Activated CD4-positive, alpha-beta memory T cell treated with anti-CD3 and anti-CD28 coated beads for 36 hours (primary cell): ENCODE results near the gene ABHD4. TPM values are rescaled to one million over a fixed set of nuclear protein-coding genes. Genes with fewer than 3 reads are reported as not detected.
"Not testable (repeated sequence)": the region's sequence is repeated elsewhere in the genome, so short reads cannot be mapped to it uniquely, and the experiment has no call there.

Experiments used
- CTCF ChIA-PET: fragments of 350-600 bp; sonication (Branson Sonifier 250); formaldehyde crosslinking; loops from one replicate; lab custom pipeline; 2021; ENCODE audit warnings: antibody characterized with exemption, inconsistent platforms; lab: Charles Lee
- POLR2A ChIA-PET: fragments of 350-600 bp; sonication (Branson Sonifier 250); formaldehyde crosslinking; loops from one replicate; lab custom pipeline; 2021; ENCODE audit warnings: antibody characterized with exemption; lab: Charles Lee
- DNase-seq: peaks from one replicate; pipeline ENCODE4 v3.0.0-alpha.2; 2020
- H3K27ac Mint-ChIP-seq: one replicate; pipeline ENCODE4 v1.8.0; 2021; ENCODE audit warnings: mixed read lengths
- H3K27me3 Mint-ChIP-seq: one replicate; pipeline ENCODE4 v1.8.0; 2021; ENCODE audit warnings: mixed read lengths
- H3K36me3 Mint-ChIP-seq: one replicate; pipeline ENCODE4 v1.8.0; 2021; ENCODE audit warnings: mixed read lengths
- H3K4me1 Mint-ChIP-seq: one replicate; pipeline ENCODE4 v1.8.0; 2021; ENCODE audit warnings: low read depth, mixed read lengths
- H3K4me3 Mint-ChIP-seq: one replicate; pipeline ENCODE4 v1.8.0; 2021; ENCODE audit warnings: mild to moderate bottlenecking, mixed read lengths
- H3K9me3 Mint-ChIP-seq: one replicate; pipeline ENCODE4 v1.8.0; 2021; ENCODE audit warnings: mixed read lengths
- intact Hi-C: fragments of 100-400 bp; cut with micrococcal nuclease; formaldehyde crosslinking; loops from one replicate; pipeline ENCODE4 v1.15.1; 2023
- total RNA-seq, 2 experiments: library from RNA; stranded (reverse); gene quantifications; one replicate each; pipeline ENCODE4 v1.2.3, GENCODE V29; 2021

ABHD4 gene
- 10 to 100 TPM; 10.0 to 13.6 TPM for total RNA-seq

- H3K4me1 Mint-ChIP-seq: peaks cover 34% of the 10 kb centered on the region
- H3K27me3 Mint-ChIP-seq: no peaks in the 10 kb centered on the region
- H3K27ac Mint-ChIP-seq: peak within 1 kb of the TSS; percentile 71
- peak within 1 kb of the TSS; percentile 91 for H3K4me3 Mint-ChIP-seq
- no peaks in the 10 kb centered on the region for H3K9me3 Mint-ChIP-seq
- ChIA-PET CTCF (interaction anchor here (0.7 to 7.0 kb wide), 15 partner anchors 8 to 409 kb away, joined by 3 to 52 read pairs (median 3); partner anchors contain the start of genes DAD1 and OR6J1), POLR2A (interaction anchor here (0.6 to 3.4 kb wide), 5 partner anchors 9 to 1184 kb away, joined by 3 to 77 read pairs (median 4); partner anchors contain the start of genes DAD1 and OXA1L)
- intact Hi-C loops: loop anchor here (1.0 to 2.0 kb wide), 2 partner anchors 9 to 13 kb away; partner anchors contain the start of gene DAD1
- peak; percentile 77 for DNase-seq
- H3K36me3 Mint-ChIP-seq: peaks cover 11% of the 10 kb centered on the region
These were observed at the start of gene ABHD4 for GRCh38 chr14:22598099-22598895. TSS of gene ABHD4 (plus strand) at chr14:22598300. CDS start at chr14:22598307, 7 bp downstream.

GRCh38 chr14:22549324-22549962 is 48.7 kb upstream of the ABHD4 start:
- no peaks in the 10 kb centered on the region for H3K9me3 Mint-ChIP-seq
- peak; percentile 43 for DNase-seq
- peak overlapping the region; percentile 80 for H3K4me3 Mint-ChIP-seq
- peak overlapping the region; percentile 99 for H3K27ac Mint-ChIP-seq
- POLR2A ChIA-PET: interaction anchor here (0.6 to 12.9 kb wide), 22 partner anchors 9 to 824 kb away, joined by 3 to 268 read pairs (median 12); partner anchors contain the start of gene DAD1
- peaks cover 94% of the 10 kb centered on the region for H3K4me1 Mint-ChIP-seq
- no peaks in the 10 kb centered on the region for H3K27me3 Mint-ChIP-seq
- CTCF ChIA-PET: interaction anchor here (1.0 to 3.7 kb wide), 10 partner anchors 9 to 826 kb away, joined by 3 to 36 read pairs (median 5); no protein-coding TSS in a partner anchor
- H3K36me3 Mint-ChIP-seq: peaks cover 90% of the 10 kb centered on the region
- intact Hi-C loops: no loop called here

GRCh38 chr14:22549981-22550673 is 48.0 kb upstream of the ABHD4 start:
- DNase-seq: peak; percentile 88
- ChIA-PET CTCF (interaction anchor here (1.0 to 3.7 kb wide), 14 partner anchors 8 to 782 kb away, joined by 3 to 36 read pairs (median 5); no protein-coding TSS in a partner anchor), POLR2A (interaction anchor here (0.6 to 12.9 kb wide), 23 partner anchors 8 to 825 kb away, joined by 3 to 268 read pairs (median 11); partner anchors contain the start of gene DAD1)
- Mint-ChIP-seq H3K27me3 (no peaks in the 10 kb centered on the region), H3K4me1 (peaks cover 94% of the 10 kb centered on the region), H3K36me3 (peaks cover 84% of the 10 kb centered on the region), H3K27ac (peak overlapping the region; percentile 99), H3K9me3 (no peaks in the 10 kb centered on the region), H3K4me3 (peak overlapping the region; percentile 80)
- intact Hi-C loops: loop anchor here (1.0 to 10.0 kb wide), 4 partner anchors 9 to 1095 kb away; partner anchors contain the start of gene CHD8

GRCh38 chr14:22551605-22551997 is 46.5 kb upstream of the ABHD4 start:
- H3K9me3 Mint-ChIP-seq: peaks cover 3% of the 10 kb centered on the region
- peak overlapping the region; percentile 99 for H3K27ac Mint-ChIP-seq
- H3K4me1 Mint-ChIP-seq: peaks cover 93% of the 10 kb centered on the region
- intact Hi-C loops: loop anchor here (2.0 to 10.0 kb wide), 2 partner anchors 45 to 1097 kb away; partner anchors contain the start of gene CHD8
- ChIA-PET CTCF (interaction anchor here (1.0 to 6.0 kb wide), 8 partner anchors 9 to 700 kb away, joined by 3 to 273 read pairs (median 5); no protein-coding TSS in a partner anchor), POLR2A (interaction anchor here (0.6 to 12.9 kb wide), 15 partner anchors 9 to 704 kb away, joined by 3 to 268 read pairs (median 9); no protein-coding TSS in a partner anchor)
- H3K27me3 Mint-ChIP-seq: peaks cover 4% of the 10 kb centered on the region
- peak; percentile 41 for DNase-seq
- peak overlapping the region; percentile 80 for H3K4me3 Mint-ChIP-seq
- peaks cover 76% of the 10 kb centered on the region for H3K36me3 Mint-ChIP-seq

GRCh38 chr14:22552001-22552826 is 45.9 kb upstream of the ABHD4 start:
- ChIA-PET CTCF (interaction anchor here (0.5 to 6.0 kb wide), 13 partner anchors 8 to 817 kb away, joined by 3 to 273 read pairs (median 3); no protein-coding TSS in a partner anchor), POLR2A (interaction anchor here (0.6 to 12.9 kb wide), 23 partner anchors 9 to 705 kb away, joined by 3 to 268 read pairs (median 4); no protein-coding TSS in a partner anchor)
- intact Hi-C loops: loop anchor here (10.0 kb wide), 1 partner anchor 1097 kb away; the partner anchor contains the start of gene CHD8
- peaks cover 70% of the 10 kb centered on the region for H3K36me3 Mint-ChIP-seq
- H3K27me3 Mint-ChIP-seq: peaks cover 4% of the 10 kb centered on the region
- H3K9me3 Mint-ChIP-seq: peaks cover 3% of the 10 kb centered on the region
- peak; percentile 47 for DNase-seq
- peak overlapping the region; percentile 99 for H3K27ac Mint-ChIP-seq
- peak overlapping the region; percentile 80 for H3K4me3 Mint-ChIP-seq
- peaks cover 87% of the 10 kb centered on the region for H3K4me1 Mint-ChIP-seq

GRCh38 chr14:22552827-22553076 is 45.3 kb upstream of the ABHD4 start:
- ChIA-PET POLR2A (interaction anchor here (0.6 to 12.9 kb wide), 18 partner anchors 8 to 703 kb away, joined by 3 to 268 read pairs (median 4); no protein-coding TSS in a partner anchor), CTCF (interaction anchor here (0.5 to 6.0 kb wide), 9 partner anchors 8 to 818 kb away, joined by 3 to 273 read pairs (median 3); no protein-coding TSS in a partner anchor)
- Mint-ChIP-seq H3K4me3 (peak overlapping the region; percentile 80), H3K4me1 (peaks cover 87% of the 10 kb centered on the region), H3K27ac (peak overlapping the region; percentile 99), H3K27me3 (peaks cover 4% of the 10 kb centered on the region), H3K9me3 (peaks cover 3% of the 10 kb centered on the region), H3K36me3 (peaks cover 64% of the 10 kb centered on the region)
- intact Hi-C loops: loop anchor here (10.0 kb wide), 1 partner anchor 1098 kb away; the partner anchor contains the start of gene CHD8
- DNase-seq: no peak

- peaks cover 86% of the 10 kb centered on the region for H3K4me1 Mint-ChIP-seq
- H3K9me3 Mint-ChIP-seq: peaks cover 3% of the 10 kb centered on the region
- intact Hi-C loops: loop anchor here (10.0 kb wide), 1 partner anchor 1099 kb away; the partner anchor contains the start of gene CHD8
- peak overlapping the region; percentile 80 for H3K4me3 Mint-ChIP-seq
- ChIA-PET CTCF (interaction anchor here (0.9 to 6.0 kb wide), 2 partner anchors 15 to 22 kb away, joined by 3 to 273 read pairs; no protein-coding TSS in a partner anchor), POLR2A (interaction anchor here (1.0 to 12.9 kb wide), 11 partner anchors 12 to 441 kb away, joined by 3 to 268 read pairs (median 39); no protein-coding TSS in a partner anchor)
- H3K27me3 Mint-ChIP-seq: peaks cover 4% of the 10 kb centered on the region
- peaks cover 58% of the 10 kb centered on the region for H3K36me3 Mint-ChIP-seq
- peak overlapping the region; percentile 99 for H3K27ac Mint-ChIP-seq
- peak; percentile 24 for DNase-seq
These were observed 44.7 kb upstream of the ABHD4 start for GRCh38 chr14:22553445-22553844.

- ChIA-PET CTCF (interaction anchor here (3.5 to 6.0 kb wide), 2 partner anchors 15 to 22 kb away, joined by 28 to 273 read pairs; no protein-coding TSS in a partner anchor), POLR2A (interaction anchor here (1.0 to 12.9 kb wide), 8 partner anchors 8 to 46 kb away, joined by 4 to 268 read pairs (median 74); no protein-coding TSS in a partner anchor)
- intact Hi-C loops: loop anchor here (10.0 kb wide), 1 partner anchor 1099 kb away; the partner anchor contains the start of gene CHD8
- peak overlapping the region; percentile 80 for H3K4me3 Mint-ChIP-seq
- H3K9me3 Mint-ChIP-seq, H3K27me3 Mint-ChIP-seq: not testable (repeated sequence)
- H3K27ac Mint-ChIP-seq: peak overlapping the region; percentile 99
- DNase-seq: peak; percentile 43
- peaks cover 87% of the 10 kb centered on the region for H3K4me1 Mint-ChIP-seq
- H3K36me3 Mint-ChIP-seq: peaks cover 54% of the 10 kb centered on the region
These were observed 44.1 kb upstream of the ABHD4 start for GRCh38 chr14:22553861-22554497.
